Inflammatory macrophage treated with lipopolysaccharide for 1 hour (primary cell): Measurements from ENCODE around the gene CCDC136.
A peak's percentile ranks its signal among the peaks of the same experiment; 100 is the strongest.

Experiments
- DNase-seq, 2 donors: peaks; one replicate each; pipeline ENCODE4 v3.0.0-alpha.2; 2020 to 2022

The CCDC136 gene

DNA sequence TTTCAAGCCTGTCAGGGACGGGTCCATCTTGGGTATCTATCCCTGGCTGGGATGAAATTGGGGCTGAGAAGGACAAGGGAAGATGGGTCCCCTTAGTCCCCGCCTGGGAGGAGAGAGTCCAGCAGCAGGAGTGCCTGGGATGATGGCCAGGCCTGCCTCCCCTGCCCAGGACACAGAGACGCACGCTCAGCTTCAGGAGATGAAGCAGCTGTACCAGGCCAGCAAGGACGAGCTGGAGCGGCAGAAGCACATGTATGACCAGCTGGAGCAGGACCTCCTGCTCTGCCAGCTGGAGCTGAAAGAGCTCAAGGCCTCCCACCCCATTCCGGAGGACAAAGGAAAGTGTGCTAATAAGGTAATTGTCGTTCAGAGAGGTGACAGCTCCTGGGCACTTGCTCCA is 15.4 kb downstream of the CCDC136 start:
- no peak for DNase-seq

DNA sequence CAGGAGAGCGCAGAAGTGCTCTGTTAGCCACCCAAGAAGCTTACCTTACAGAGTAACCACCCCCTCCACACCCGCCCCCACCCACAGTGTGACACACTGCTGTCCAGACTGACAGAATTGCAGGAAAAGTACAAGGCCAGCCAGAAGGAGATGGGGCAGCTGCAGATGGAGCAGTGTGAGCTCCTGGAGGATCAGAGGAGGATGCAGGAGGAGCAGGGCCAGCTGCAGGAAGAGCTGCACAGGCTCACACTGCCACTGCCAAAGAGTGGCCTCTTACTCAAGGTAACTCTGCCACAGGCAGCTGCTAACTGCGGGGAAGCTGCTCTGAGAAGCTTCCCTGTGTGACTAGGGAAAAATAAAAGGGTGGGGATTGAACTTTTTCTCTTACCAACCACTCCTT is 17.6 kb downstream of the CCDC136 start:
- no peak for DNase-seq

DNA sequence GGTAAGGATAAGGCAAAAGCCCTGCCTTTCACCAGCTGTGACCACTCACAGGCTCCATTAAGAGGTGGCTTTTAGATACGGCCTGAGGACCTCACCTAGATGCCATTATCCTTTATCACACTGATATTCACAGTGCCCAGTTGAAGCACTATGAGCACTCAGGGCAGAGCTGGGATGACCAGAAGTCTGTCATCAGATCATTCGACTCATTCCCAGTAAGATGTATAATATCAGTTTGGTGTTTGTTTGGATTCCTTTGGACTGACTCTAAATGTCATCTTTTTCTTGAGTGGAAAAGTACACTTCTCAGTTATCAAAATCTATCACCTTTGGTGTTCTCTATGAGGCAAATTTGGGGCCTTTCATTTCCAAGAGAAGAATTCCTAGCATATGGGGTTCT is 18.7 kb downstream of the CCDC136 start:
- DNase-seq, result no peak

DNA sequence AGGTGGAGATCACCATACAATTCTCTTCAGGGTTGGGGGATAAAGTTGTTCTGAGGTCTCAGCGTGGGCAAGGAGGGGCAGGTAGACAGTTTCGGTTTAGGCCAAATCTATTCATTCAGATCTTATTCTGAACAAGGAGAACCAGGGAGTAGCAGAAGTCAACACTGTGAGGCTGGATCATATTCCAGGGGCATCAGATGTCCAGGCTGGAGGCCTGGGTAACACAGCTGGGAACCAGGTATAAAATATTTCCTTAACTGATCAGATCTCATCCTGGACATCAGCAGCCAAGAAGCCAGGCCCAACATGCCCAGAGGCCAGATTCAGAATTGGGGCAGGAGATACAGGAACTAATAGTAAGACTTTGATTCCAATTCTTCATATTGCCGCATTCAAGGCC is 19.2 kb downstream of the CCDC136 start:
- no peak for DNase-seq

DNA sequence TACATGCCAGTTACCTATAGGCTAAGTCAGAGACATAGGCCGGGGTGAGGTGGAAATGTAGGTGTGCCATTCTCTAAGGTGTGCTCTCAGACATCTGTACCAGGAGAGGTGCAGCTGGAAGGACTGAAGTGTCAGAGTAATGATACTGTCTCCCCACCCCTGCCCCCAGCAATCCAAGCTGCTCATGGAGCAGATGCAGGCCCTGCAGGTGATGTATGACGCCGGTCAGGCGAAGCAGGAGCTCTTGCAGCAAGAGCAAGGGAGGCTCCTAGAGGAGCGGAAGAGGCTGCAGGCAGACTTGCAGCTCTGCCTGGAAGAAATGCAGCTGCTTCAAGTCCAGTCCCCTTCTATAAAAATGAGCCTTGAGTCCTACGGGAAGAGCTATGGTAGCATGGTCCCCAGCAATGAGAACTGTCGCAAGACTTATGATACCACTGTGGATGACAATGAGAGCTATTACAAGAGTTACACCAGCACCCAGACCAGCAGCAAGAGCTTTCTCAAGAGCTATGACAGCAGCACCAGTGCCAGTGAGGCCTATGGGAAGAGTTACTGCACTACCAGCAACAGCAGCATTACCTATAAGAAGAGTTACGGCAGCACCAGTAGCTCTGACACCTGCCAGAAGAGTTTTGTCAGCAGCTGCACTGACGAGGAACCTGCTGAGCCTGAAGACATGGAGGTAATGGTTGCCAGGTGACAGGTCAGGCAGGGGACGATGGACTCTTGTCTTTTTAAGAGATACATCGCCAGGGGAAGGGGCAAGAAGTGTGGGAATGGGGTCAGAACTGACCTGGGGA is 20.1 kb downstream of the CCDC136 start:
- no peak for DNase-seq

DNA sequence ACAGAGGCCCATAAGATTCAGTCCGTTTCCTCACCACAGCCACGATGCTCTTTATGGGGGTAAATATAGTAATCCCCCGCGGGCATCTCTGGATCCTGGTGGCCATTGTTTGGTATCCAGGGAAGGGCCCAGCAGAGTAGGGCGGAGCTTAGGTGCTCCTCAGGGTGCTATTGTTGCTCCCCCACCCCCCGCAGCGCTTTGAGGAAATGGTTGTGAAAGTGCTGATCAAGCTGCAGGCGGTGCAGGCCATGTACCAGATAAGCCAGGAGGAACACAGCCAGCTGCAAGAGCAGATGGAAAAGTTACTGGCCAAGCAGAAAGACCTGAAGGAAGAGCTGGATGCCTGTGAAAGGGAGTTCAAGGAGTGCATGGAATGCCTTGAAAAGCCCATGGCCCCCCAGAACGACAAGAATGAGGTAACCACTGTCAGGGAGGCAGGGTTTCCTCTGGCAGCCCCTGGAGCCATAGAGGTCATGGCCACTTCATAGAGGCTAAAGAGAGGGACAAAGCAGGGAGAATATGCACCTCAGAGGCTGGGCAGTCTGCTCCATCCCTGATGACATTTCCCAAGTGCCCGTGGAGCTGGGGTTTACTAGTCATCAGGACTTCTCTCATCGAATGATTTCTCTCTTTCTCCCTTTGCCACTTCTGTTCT is 20.9 kb downstream of the CCDC136 start:
- DNase-seq, result peak; percentile 13 to 23

DNA sequence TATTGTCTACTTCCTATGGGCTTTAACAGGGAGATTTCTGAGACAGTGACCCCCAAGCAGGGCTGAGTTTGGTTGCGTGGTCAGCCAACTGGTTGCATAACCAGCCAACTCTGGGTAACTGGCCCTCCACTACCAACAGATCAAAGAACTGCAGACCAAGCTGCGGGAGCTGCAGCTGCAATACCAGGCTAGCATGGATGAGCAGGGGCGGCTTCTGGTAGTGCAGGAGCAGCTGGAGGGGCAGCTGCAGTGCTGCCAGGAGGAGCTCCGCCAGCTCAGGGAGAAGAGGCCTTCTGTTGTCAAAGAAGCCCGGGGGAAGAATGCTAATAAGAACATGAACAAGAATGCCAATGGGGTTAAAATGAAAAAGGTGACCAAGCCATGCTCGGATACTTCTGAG is 22.7 kb downstream of the CCDC136 start:
- no peak for DNase-seq

DNA sequence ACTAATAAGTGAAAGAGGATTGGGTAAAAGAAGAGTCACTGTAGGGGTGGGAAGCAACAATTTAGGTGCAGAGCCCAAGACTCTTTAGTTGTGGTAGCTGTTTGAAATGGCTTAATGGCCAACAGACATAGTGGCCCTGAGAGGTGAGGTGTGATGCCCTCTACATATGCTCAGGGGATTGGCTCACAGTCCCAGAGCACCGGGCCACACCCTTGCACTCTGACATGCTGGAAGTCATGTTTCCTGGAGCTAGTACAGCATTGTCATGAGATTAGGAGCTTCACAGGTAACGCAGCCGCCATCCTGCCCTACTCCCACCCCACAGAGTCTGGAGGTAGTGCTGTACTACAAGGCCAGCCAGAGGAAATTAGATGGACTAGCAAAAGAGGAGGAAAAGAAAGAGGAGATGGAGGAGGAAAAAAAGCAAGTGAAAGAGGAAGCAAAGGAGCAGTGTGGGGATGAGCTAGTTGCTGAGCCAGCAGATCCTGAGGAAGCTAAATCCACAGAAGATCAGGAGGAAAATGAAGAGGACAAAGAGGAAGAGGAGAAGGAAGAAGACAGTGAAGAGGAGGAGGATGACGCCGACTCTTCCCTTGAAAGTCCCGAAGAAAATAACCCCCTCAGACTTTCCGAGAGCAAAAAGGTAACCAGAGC is 23.6 kb downstream of the CCDC136 start:
- peak; percentile 31 to 41 for DNase-seq

DNA sequence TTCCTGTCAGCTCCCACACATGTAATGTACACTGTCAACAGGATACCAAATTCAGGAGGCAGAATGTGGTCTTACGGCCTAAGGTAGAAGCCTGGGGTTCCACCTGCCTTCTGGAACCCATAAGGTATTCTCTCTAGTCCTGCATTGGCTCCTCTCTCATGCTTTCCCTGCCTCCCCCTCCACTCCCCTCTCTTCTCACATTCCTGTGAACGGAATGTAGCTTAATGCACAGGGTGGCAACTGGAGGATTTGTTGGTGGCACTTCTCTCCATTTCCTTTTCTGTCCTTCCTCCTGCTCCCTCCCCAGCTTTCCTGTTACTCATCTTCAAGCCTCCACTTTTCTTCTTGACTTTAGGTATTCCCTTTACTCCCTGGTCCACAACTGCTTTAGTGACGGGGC is 26.9 kb downstream of the CCDC136 start:
- no peak for DNase-seq

DNA sequence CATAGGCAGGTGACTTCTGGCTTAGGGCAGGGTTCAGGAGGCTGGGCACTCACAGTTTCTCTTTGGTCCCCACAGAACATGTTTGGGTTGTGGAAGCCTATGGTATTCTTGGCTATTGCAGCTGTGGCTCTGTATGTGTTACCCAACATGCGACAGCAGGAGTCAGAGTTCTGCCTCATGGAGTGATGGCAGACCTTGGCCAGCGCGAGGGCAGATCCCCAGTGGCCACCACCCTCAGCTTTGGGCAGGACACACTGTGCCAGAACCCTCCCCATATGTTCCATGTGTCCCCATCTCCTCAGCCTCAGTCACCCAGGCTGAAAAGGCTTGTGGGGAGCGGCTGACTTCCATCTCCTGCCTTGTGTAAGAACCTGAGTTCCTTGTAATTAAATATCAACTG is 30.0 kb downstream of the CCDC136 start:
- DNase-seq, result no peak

DNA sequence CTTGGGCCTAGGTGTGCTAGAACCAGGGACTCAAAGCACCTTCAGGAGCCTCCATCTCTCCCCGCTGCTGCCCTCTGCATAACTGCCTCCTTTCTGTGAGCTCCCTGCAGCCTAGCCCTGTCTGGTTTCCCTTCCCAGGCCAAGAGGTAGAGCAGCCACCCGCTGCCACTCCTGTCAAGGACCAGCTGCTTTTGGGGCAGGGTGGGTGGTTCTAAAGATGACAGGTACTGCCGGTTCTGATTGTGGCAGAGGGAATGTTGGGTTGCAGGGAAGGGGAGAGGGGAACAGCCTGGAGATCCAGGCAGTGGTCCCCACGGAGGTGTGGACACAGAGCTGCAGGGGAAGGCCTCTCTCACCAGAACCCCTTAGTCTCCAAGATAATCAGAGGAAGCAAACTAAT is 34.7 kb downstream of the CCDC136 start:
- DNase-seq, result no peak

DNA sequence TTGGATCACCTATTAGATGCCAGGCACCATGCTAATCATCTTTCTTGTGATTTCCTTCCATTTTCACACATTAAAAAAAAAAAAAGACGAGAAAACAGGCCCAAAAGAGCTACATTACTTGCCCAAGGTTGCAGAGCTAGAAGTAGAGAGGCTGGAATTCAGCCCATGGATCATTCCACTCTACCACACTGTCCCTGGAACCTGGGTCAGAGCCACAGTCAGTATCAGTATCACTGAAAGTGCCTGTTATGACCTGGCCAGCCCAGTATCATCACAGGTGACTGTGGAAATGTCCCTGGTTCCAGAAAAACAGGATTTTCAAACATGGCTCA is 35.1 kb downstream of the CCDC136 start:
- DNase-seq, result no peak

DNA sequence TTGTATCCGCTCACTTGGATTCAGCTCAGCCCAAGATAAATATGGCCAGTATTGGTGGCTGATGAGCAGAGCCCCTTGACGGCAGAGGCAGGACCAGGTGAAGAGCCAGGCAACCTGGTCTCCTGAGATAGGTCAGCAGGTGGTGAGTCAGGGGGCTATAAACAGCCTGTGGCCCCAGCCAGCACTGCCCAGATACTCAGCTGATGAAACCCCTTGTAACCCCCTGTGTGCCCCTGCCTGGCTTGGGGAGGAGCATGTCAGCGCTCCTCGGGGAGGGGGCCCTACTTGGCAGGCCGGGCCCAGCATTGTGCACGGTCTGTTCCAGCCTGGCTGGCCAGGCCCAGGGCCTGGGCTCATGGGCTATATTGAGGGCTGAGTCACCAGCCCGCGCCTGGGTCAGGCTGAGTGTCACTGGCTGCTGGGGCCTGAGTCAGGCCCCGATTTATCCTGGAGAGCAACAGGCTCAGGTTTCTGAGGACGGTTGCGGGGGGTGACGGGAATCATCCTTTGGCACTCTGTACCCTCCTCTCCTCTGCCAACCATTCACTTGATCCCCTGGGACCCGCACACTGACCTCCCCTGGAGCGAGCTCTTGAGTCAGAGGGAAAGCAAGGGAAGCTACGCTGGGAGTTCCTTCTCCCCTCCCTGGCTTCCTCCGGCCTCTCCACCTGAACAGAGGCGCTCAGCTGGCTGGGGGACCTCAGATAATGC is 35.6 kb downstream of the CCDC136 start:
- DNase-seq, result no peak

DNA sequence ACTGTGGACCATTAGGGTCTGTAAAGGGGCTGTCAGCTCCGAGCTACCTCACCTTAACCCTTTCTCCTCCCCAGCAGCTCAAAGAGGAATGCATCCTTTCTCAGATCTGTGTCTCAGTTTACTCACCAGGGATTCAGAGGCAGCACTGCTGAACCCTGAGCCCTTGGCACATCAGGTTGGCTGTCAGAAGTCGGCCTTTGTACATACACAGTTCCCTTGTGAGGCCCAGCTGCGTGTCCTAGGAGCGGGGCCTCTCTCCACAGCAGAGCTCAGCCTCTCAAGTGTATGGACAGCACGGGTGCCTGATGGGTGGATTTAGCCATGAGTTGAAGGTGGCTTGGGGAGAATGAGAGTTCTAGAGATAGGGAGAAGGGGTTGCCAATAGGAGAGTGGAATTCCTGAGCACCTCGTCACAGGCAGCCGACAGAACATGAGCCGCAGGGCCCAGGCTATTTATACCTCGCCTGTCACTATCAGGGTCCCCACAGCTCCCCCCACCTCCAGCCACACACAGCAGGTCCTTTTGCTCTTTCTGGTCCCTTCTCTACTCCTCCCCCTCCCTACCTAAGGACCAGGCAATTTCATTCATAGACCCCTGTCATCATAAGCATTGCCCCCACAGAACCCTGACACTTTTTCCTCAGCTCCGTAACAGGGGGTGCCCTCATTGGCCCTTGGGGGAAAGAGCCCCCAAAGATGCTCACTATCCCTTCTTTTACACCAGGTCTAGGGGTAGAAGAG is 36.4 kb downstream of the CCDC136 start:
- no peak for DNase-seq

DNA sequence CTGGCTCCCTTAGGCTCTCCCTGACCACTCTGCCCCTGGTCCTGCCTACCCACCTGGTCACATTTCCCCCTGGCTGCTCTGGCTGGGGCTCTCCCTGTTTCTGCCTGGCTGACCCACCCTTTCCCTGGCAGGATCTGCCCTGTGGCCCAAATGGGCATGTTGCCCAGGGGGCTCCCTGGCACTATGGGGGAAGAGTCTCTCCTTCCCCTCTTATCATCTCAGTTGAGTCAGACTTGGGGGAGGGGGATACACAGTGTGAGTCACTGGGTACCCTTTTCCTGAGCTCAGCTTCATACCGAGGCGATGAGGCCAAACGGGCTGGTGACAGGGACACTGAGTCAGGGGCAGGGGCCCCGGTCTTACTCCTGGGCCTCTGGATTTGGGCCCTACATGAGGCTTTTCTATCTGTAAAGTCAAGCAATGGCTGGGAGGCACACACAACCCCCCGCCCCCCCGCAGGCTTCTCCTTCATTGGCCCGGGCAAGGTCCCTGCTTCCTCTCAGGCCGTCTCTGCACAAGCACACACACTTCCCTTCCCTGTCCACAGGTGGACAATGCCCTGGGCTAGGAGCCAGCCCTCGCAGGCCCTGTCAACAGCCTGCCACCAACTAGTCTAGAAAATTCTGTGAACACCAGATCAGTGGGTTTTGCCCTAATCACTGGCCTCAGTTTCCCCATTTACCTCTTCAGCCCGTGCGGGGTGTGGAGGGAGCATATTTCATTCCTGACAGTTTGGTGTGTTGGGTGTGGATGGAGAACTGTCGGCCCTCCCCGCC is 37.8 kb downstream of the CCDC136 start:
- no peak for DNase-seq

DNA sequence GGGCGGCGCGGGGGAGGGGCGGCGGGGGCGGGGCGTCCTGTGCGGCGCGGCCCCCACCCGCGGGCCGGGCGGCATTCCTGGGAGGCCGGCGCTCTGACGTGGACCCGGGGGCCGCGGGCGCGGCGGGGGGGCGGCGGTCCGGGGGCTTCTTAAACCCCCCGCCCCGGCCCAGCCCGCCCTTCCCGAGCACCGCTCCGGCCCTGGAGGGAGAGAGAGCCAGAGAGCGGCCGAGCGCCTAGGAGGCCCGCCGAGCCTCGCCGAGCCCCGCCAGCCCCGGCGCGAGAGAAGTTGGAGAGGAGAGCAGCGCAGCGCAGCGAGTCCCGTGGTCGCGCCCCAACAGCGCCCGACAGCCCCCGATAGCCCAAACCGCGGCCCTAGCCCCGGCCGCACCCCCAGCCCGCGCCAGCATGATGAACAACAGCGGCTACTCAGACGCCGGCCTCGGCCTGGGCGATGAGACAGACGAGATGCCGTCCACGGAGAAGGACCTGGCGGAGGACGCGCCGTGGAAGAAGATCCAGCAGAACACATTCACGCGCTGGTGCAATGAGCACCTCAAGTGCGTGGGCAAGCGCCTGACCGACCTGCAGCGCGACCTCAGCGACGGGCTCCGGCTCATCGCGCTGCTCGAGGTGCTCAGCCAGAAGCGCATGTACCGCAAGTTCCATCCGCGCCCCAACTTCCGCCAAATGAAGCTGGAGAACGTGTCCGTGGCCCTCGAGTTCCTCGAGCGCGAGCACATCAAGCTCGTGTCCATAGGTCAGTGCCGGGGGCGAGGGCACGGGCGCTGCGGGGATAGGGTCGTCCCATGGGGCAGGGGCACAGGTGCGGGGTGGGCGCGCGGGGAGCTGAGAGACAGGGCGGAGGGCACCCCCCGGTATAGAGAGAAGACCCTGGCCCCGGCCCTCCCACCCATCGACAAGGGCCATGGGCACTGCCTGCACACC is 38.7 kb downstream of the CCDC136 start, which contains the start of gene FLNC:
TSS of gene FLNC (plus strand) at position 176 of the 947 bp plus-strand sequence. CDS start at position 408, 232 bp downstream.
- DNase-seq, result peak in 1 of 2 donors; percentile 14

DNA sequence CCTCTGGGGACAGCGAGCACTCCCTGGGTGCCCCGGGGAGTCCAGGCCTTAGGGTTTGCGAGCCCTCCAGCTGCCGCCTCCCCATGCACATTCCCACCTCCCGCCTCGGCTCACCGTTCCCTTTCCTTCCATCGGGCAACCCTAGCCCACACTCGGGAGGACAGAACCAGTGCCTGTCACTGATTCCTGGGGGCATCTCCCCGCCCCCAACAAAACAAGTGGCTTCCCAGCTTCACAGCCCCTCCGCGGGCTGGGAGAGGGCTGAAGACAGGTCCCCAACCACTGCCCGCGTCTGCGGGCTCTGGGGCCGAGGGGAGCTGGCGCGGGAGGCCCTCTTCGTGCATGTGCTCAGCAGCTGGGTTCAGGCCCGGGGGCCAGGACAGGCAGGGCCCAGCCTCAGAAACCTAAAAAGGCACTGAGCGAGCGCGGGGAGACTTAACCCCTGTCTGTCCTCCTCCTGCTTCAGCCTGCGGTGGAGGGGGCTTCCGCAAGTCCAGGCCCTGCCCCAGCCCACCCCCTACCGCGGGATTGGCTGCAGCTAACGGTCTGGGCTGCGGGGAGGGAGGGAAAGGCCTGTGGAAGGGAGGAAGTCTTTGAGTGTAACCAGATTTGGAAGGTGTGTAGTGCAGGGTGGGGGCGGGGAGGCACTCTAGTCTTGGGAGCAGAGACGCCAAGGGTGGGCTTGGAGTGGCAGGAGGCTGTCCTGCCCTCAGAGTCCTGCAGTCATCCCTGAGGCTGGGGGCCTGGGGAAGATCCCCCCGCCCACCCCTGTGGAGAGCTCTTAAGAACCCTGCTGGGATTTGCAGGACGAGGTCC is 39.6 kb downstream of the CCDC136 start:
- DNase-seq, result no peak

DNA sequence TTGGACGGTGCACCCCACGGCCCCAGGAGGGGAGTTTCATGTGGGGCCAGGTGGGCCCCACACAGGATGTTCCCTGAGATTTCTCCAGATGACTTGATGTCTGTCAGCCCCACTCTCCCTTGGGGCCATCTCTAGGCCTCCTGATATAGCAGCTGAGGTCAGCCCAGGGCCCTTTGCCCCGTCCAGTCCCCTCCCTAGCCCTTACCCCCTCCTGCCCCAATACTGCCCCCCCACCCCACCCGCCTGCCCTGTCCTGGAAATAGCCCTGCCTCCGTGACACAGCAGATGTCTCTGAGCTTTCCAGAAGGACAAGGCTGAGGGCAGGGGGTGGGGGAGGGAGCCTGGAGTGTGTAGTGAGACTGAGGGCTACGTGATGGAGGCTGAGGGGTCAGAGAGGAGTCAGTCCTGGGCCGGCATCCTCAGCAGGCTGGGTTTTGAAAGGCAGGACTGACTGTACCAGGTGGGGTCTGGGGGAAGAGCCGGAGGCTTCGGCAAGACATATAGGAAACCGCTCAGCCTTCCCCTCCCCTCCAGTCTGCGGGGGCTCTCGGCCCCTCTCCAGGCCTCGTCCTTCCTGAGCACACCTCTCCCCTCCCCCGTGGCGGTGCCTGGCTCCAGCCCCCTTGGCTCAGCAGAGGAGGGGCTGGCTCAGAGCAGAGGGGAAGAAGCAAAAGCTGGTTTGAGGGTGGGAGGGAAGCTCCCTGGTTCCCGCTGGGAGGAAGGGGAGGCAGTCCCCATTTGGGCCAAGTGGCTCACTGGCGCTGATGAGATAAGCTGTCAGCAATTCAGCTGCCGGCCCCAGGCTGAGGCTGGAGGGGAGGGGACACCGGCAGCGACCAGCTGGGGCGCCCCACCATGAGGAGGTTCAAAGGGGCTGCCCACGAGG is 40.5 kb downstream of the CCDC136 start:
- no peak for DNase-seq

DNA sequence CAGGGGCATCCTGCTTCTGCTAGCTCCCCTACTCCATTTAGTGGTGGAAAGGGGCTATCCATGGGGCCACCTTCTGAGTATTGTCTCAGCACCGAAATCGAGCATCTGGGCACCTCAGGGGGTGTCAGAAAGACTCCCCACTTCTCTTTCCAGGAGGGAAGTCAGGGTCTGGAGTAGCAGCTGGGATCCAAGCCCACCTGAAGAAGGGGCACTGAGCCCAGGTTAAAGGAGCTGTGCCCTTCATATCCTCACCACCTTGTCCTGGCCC is 41.0 kb downstream of the CCDC136 start:
- DNase-seq, result no peak
